A673 (cell line): ENCODE results near the gene ODAD4. TPM values are rescaled to one million over a fixed set of nuclear protein-coding genes. Genes with fewer than 3 reads are reported as not detected.

ENCODE experiments used
- BruUV-seq: library from RNA; stranded (reverse); fragments of 400-500 nt; replicated peaks from 2 replicates; lab custom pipeline; 2021; lab: Mats Ljungman, UMichigan
- CTCF ChIA-PET: fragments of 300-600 bp; sonication (Branson Sonifier 250); formaldehyde crosslinking; loops from one replicate; lab custom pipeline; 2022; ENCODE audit warnings: antibody characterized with exemption; lab: Charles Lee
- POLR2A ChIA-PET: fragments of 300-600 bp; sonication (Branson Sonifier 250); formaldehyde crosslinking; loops from one replicate; lab custom pipeline; 2022; ENCODE audit warnings: antibody characterized with exemption; ENCODE audit not compliant: low non-redundant PET; lab: Charles Lee
- DNase-seq: peaks from one replicate; pipeline ENCODE4 v3.0.0-alpha.2; 2015; ENCODE audit warnings: low spot score
- H3K27ac ChIP-seq: fragments of 200-600 bp; sonication (generic); 2 replicates; pipeline ENCODE4 v1.5.1; 2016; ENCODE audit warnings: mixed run types, low read depth, mild to moderate bottlenecking, mixed read lengths, antibody characterized with exemption, low read length; ENCODE audit not compliant: poor library complexity, severe bottlenecking
- H3K27me3 ChIP-seq: fragments of 200-600 bp; sonication (generic); replicated peaks from 2 replicates; pipeline ENCODE4 v1.6.1; 2017; ENCODE audit warnings: mixed run types, low read depth, mild to moderate bottlenecking, mixed read lengths, antibody characterized with exemption, low read length; ENCODE audit not compliant: insufficient read depth, poor library complexity
- H3K36me3 ChIP-seq: fragments of 200-600 bp; sonication (generic); 2 replicates; pipeline ENCODE4 v1.6.1; 2016; ENCODE audit warnings: mixed run types, mild to moderate bottlenecking, mixed read lengths, antibody characterized with exemption, low read length; ENCODE audit not compliant: insufficient read depth, poor library complexity, severe bottlenecking
- H3K4me1 ChIP-seq: fragments of 200-600 bp; sonication (generic); 2 replicates; pipeline ENCODE4 v1.6.1; 2017; ENCODE audit warnings: mixed run types, mild to moderate bottlenecking, mixed read lengths, antibody characterized with exemption, low read length; ENCODE audit not compliant: insufficient read depth, poor library complexity, severe bottlenecking
- H3K4me3 ChIP-seq: fragments of 200-600 bp; sonication (generic); 2 replicates; pipeline ENCODE4 v1.5.1; 2016; ENCODE audit warnings: low read depth, mixed run types, mild to moderate bottlenecking, mixed read lengths, low read length; ENCODE audit not compliant: poor library complexity, severe bottlenecking
- H3K9me3 ChIP-seq: fragments of 200-600 bp; sonication (generic); 2 replicates; pipeline ENCODE4 v1.6.1; 2016; ENCODE audit warnings: mixed run types, low read depth, mild to moderate bottlenecking, mixed read lengths, antibody characterized with exemption, low read length; ENCODE audit not compliant: poor library complexity, severe bottlenecking
- EZH2 ChIP-seq: fragments of 200-600 bp; sonication (generic); IDR thresholded peaks from 2 replicates; pipeline ENCODE4 v1.6.1; 2017; ENCODE audit warnings: borderline replicate concordance, low read depth, mild to moderate bottlenecking, mixed read lengths, antibody characterized with exemption, low read length; ENCODE audit not compliant: poor library complexity, severe bottlenecking
- intact Hi-C: fragments of 100-400 bp; cut with micrococcal nuclease; formaldehyde crosslinking; loops from one replicate; pipeline ENCODE4 v1.10.0; 2022; ENCODE audit not compliant: unreplicated experiment
- total RNA-seq: library from RNA; stranded (reverse); gene quantifications from 2 replicates; pipeline ENCODE4 v1.2.3, GENCODE V29; 2021
- TF ChIP-seq, protein P1 (sequence below): fragments of 300-800, 200-600 bp; sonication (generic); conservative IDR thresholded peaks from 2 replicates; pipeline ENCODE4 v1.5.1; 2017; ENCODE audit warnings: low read depth, mild to moderate bottlenecking, antibody characterized with exemption, low read length, moderate library complexity, mixed read lengths

The ODAD4 gene
- total RNA-seq, 1 experiment from 2014 or later: 0.97 TPM

DNA sequence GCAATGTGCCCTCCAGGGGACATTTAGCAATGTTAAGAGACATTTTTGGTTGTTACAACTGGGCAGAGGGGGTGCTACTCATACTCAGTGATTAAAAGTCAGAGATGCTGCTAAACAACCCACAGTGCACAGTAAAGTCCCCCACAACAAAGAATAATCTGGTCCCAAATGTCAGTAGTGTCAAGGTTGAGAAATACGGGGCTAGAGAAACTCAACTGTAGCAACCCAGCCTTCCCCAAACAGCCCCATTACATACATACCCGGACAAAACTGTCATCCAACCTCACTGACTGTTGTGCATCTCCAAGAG is 66.4 kb downstream of the ODAD4 start:
- DNase-seq: no peak
- BruUV-seq: no TSS peak
- TF ChIP-seq EZH2: no peak
- TF ChIP-seq, protein P1, sequence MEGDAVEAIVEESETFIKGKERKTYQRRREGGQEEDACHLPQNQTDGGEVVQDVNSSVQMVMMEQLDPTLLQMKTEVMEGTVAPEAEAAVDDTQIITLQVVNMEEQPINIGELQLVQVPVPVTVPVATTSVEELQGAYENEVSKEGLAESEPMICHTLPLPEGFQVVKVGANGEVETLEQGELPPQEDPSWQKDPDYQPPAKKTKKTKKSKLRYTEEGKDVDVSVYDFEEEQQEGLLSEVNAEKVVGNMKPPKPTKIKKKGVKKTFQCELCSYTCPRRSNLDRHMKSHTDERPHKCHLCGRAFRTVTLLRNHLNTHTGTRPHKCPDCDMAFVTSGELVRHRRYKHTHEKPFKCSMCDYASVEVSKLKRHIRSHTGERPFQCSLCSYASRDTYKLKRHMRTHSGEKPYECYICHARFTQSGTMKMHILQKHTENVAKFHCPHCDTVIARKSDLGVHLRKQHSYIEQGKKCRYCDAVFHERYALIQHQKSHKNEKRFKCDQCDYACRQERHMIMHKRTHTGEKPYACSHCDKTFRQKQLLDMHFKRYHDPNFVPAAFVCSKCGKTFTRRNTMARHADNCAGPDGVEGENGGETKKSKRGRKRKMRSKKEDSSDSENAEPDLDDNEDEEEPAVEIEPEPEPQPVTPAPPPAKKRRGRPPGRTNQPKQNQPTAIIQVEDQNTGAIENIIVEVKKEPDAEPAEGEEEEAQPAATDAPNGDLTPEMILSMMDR: no peak
- Histone ChIP-seq H3K4me3 (no peak overlapping the region), H3K27me3 (no peaks in the 10 kb centered on the region), H3K36me3 (peaks cover 44% of the 10 kb centered on the region), H3K9me3 (no peaks in the 10 kb centered on the region), H3K4me1 (no peaks in the 10 kb centered on the region), H3K27ac (no peak overlapping the region)
- intact Hi-C loops: no loop called here
- POLR2A ChIA-PET: no interaction called here
- CTCF ChIA-PET: no interaction called here

DNA sequence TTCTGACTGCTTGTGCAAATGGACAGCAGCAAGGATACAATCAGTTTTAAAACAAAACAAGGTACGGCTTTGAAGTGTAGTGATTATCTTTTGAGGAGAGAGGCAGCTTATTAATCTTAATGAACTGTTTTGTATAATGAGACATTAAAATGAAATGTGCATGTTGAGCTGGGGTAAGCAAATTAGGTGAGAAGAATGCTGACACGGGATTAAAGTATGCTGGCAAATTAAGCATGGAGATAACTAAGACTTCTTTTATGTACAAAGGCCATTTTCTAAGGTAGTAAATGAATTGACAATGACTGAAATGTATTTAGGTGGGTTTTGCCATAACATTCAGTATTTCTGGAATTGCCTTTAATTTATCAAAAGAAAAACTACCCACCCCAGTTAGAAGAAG is 68.1 kb downstream of the ODAD4 start:
- ChIA-PET POLR2A (no interaction called here), CTCF (interaction anchor here (0.5 kb wide), 1 partner anchor 272 kb away, joined by 6 read pairs; no protein-coding TSS in a partner anchor)
- intact Hi-C loops: no loop called here
- no peak for DNase-seq
- no peak overlapping the region for H3K27ac ChIP-seq
- H3K4me3 ChIP-seq: no peak overlapping the region
- BruUV-seq: no TSS peak
- H3K9me3 ChIP-seq: no peaks in the 10 kb centered on the region
- H3K4me1 ChIP-seq: no peaks in the 10 kb centered on the region
- H3K27me3 ChIP-seq: no peaks in the 10 kb centered on the region
- TF ChIP-seq, protein P1: no peak
- no peak for TF ChIP-seq EZH2
- H3K36me3 ChIP-seq: peaks cover 33% of the 10 kb centered on the region

DNA sequence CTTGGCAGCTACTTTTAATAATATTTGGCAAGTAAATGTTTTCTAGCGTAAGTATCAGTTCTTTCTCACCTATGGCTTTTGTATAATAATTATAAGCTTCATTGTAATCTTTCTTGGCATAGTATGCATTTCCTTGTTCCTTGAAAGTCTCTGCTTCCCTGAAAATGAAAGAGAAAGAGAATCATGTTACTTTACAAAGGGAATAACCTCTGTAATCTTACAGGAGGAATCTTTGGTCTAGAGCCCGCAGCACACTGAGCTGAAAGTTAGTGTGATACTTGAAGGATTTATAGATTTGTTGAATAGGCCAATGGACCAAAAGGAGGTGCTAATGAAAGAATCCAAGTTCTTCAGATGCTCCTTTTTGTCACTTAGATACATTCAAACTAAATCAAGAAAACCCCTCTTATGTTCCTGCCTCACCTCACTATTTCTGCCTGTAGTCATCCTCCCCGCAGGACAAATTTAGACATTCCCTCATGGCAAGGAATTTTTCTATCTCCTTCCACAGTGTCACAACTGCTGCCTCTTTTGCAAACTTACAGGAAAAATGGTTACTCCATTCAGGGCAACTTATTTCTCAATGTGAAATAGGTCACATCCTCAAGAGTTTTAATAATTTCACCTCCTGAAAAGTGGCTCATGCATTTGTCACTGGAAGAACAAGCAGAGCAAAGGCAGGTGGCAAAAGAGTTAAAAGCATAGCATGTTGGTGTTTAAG is 70.2 kb downstream of the ODAD4 start:
- CTCF ChIA-PET: no interaction called here

More for the DNA sequence above, 70.2 kb downstream of the ODAD4 start:
- Histone ChIP-seq H3K9me3 (no peaks in the 10 kb centered on the region), H3K27ac (no peak overlapping the region), H3K27me3 (no peaks in the 10 kb centered on the region), H3K4me3 (no peak overlapping the region), H3K4me1 (no peaks in the 10 kb centered on the region), H3K36me3 (peaks cover 19% of the 10 kb centered on the region)
- no peak for DNase-seq
- intact Hi-C loops: no loop called here
- POLR2A ChIA-PET: interaction anchor here (0.6 kb wide), 1 partner anchor 34 kb away, joined by 7 read pairs; no protein-coding TSS in a partner anchor
- no TSS peak for BruUV-seq
- TF ChIP-seq, protein P1: no peak
- TF ChIP-seq EZH2: no peak
